ENCODE results near the gene CTNND2. TPM values are rescaled to one million over a fixed set of nuclear protein-coding genes. Genes with fewer than 3 reads are reported as not detected.

CTNND2 gene
- total RNA-seq, 1 experiment from 2014 or later: 7.0 TPM

- no peak overlapping the region for H2BK20ac ChIP-seq (ENCODE audit: low read depth, low read length, poor library complexity, severe bottlenecking)
- no peak overlapping the region for H4K5ac ChIP-seq (ENCODE audit: insufficient read length, low read depth, low read length)
- DNase-seq: no peak
- no peak overlapping the region for H2AK5ac ChIP-seq (ENCODE audit: insufficient read length, low read length)
- H4K91ac ChIP-seq (ENCODE audit: insufficient read length, low read depth, low read length): no peak overlapping the region
- no peak overlapping the region for H3T11ph ChIP-seq (ENCODE audit: low read length)
- H3K4ac ChIP-seq (ENCODE audit: low read depth, low read length): no peak overlapping the region
- no peaks in the 10 kb centered on the region for H3K79me1 ChIP-seq (ENCODE audit: insufficient read depth, low read depth, low read length, poor library complexity, severe bottlenecking)
- Mint-ChIP-seq H3K27ac (no peak overlapping the region), H3K4me3 (no peak overlapping the region), H3K27me3 (ENCODE audit: low read depth) (no peaks in the 10 kb centered on the region; the same call in 1 of the 2 replicates), H3K36me3 (ENCODE audit: insufficient read depth in 1 of 3, low read depth in 3 of 3) (peaks cover 0 to 9% (median 4%) of the 10 kb centered on the region in 3 experiments; a peak in 3 of 7 replicates), H3K9me3 (no peaks in the 10 kb centered on the region; a peak in 1 of 5 replicates), H3K4me1 (peaks cover 12 to 13% of the 10 kb centered on the region in 2 experiments)
- no peak overlapping the region for H3K4me2 ChIP-seq (ENCODE audit: insufficient read depth, insufficient read length, low read length)
- no peak overlapping the region for H2BK120ac ChIP-seq (ENCODE audit: low read depth, low read length, poor library complexity, severe bottlenecking)
- no peak overlapping the region for H3K9ac ChIP-seq (ENCODE audit: extremely low read depth, insufficient read length, low read length)
- no peaks in the 10 kb centered on the region for H3K9me3 ChIP-seq (ENCODE audit: control insufficient read depth, low read depth, low read length)
- no peaks in the 10 kb centered on the region for H4K20me1 ChIP-seq (ENCODE audit: control insufficient read depth, insufficient read depth, insufficient read length)
- TF ChIP-seq CTCF (conservative IDR thresholded peaks at IDR 0.05): no peak
- no CpG with 5 or more reads among the region's 5 CpGs for WGBS (ENCODE audit: extremely low coverage, insufficient read length, low lambda C conversion rate)
- H2BK5ac ChIP-seq (ENCODE audit: insufficient read length, low read length): no peak overlapping the region
- H3K27ac ChIP-seq (ENCODE audit: insufficient read length, low read depth, low read length): no peak overlapping the region
- no peaks in the 10 kb centered on the region for H3K27me3 ChIP-seq (ENCODE audit: insufficient read depth, low read length)
- no peak overlapping the region for H2AFZ ChIP-seq (ENCODE audit: low read length)
- no peak overlapping the region for H3K56ac ChIP-seq (ENCODE audit: insufficient read length, low read depth, low read length)
- H4K8ac ChIP-seq (replicated peaks; ENCODE audit: insufficient read length, low read depth, low read length): no peak overlapping the region
- no peak overlapping the region for H3K18ac ChIP-seq (ENCODE audit: insufficient read length, low read depth, low read length)
- no peak overlapping the region; the same call in 1 of the 2 replicates for H2BK15ac ChIP-seq (ENCODE audit: low read depth, low read length)
- H2BK12ac ChIP-seq (ENCODE audit: insufficient read length, low read depth, low read length): no peak overlapping the region
- H3K14ac ChIP-seq (ENCODE audit: insufficient read depth, low read length): no peak overlapping the region
- no peaks in the 10 kb centered on the region for H3K79me2 ChIP-seq (ENCODE audit: insufficient read depth, low read length)
- no peaks in the 10 kb centered on the region for H3K23me2 ChIP-seq (ENCODE audit: insufficient read length, low read depth, low read length, poor library complexity, severe bottlenecking)
- no peaks in the 10 kb centered on the region for H3K4me1 ChIP-seq (ENCODE audit: insufficient read depth, low read length)
- no peak overlapping the region for H3K23ac ChIP-seq (ENCODE audit: insufficient read length, low read depth, low read length)
These were observed 579.5 kb downstream of the CTNND2 start for GRCh38 chr5:11324521-11325289.
